ENCODE results near the gene STC2. TPM values are rescaled to one million over a fixed set of nuclear protein-coding genes. Genes with fewer than 3 reads are reported as not detected.

The STC2 gene
- total RNA-seq, 4 donors from 2014 or later, result 72.4 to 130 (median 78.1) TPM

GRCh38 chr5:173300389-173301047 is 27.7 kb downstream of the STC2 start:
- H3K4me1 ChIP-seq, result no peaks in the 10 kb centered on the region
- intact Hi-C loops (cut with DNase I), result no loop called here
- no peak for DNase-seq (ENCODE audit: extremely low spot score)
- H3K27me3 ChIP-seq, result no peaks in the 10 kb centered on the region
- TF ChIP-seq EP300 (IDR thresholded peaks at IDR 0.05), result no peak
- TF ChIP-seq POLR2AphosphoS5 (IDR thresholded peaks at IDR 0.05), result no peak
- no peak for TF ChIP-seq POLR2A (IDR thresholded peaks at IDR 0.05; ENCODE audit: low read depth)
- TF ChIP-seq CTCF (IDR thresholded peaks at IDR 0.05), result no peak
- no peak overlapping the region for H3K4me3 ChIP-seq
- WGBS, result 92% methylated on average over 6 of the region's 6 CpGs
- H3K27ac ChIP-seq (replicated peaks in 1 of 4), result no peak overlapping the region
- H3K36me3 ChIP-seq, result no peaks in the 10 kb centered on the region
- no peaks in the 10 kb centered on the region for H3K9me3 ChIP-seq

- intact Hi-C loops (cut with DNase I), result loop anchor here (10.0 kb wide), 1 partner anchor 675 kb away; no protein-coding TSS in a partner anchor
- DNase-seq (ENCODE audit: extremely low spot score), result no peak
- TF ChIP-seq POLR2AphosphoS5 (IDR thresholded peaks at IDR 0.05) (no peak), CTCF (IDR thresholded peaks at IDR 0.05) (no peak), POLR2A (IDR thresholded peaks at IDR 0.05; ENCODE audit: low read depth) (no peak), EP300 (IDR thresholded peaks at IDR 0.05) (no peak)
Measured at GRCh38 chr5:173299820-173300219, 28.4 kb downstream of the STC2 start.

GRCh38 chr5:173298213-173298926 is 29.8 kb downstream of the STC2 start:
- intact Hi-C loops (cut with DNase I), result loop anchor here (10.0 kb wide), 1 partner anchor 676 kb away; no protein-coding TSS in a partner anchor
- DNase-seq (ENCODE audit: extremely low spot score), result no peak
- H3K36me3 ChIP-seq, result no peaks in the 10 kb centered on the region
- H3K9me3 ChIP-seq, result no peaks in the 10 kb centered on the region
- H3K4me3 ChIP-seq, result no peak overlapping the region
- no peak for TF ChIP-seq EP300 (IDR thresholded peaks at IDR 0.05)
- no peak for TF ChIP-seq POLR2AphosphoS5 (IDR thresholded peaks at IDR 0.05)
- no peak for TF ChIP-seq CTCF (IDR thresholded peaks at IDR 0.05)
- no peak for TF ChIP-seq POLR2A (IDR thresholded peaks at IDR 0.05; ENCODE audit: low read depth)
- H3K27ac ChIP-seq (replicated peaks in 1 of 4), result no peak overlapping the region
- peaks cover 7 to 12% (median 9%) of the 10 kb centered on the region in 4 donors for H3K4me1 ChIP-seq
- WGBS, result 83% methylated on average over 17 of the region's 19 CpGs
- H3K27me3 ChIP-seq, result no peaks in the 10 kb centered on the region

More at GRCh38 chr5:173299820-173300219, 28.4 kb downstream of the STC2 start:
- no peaks in the 10 kb centered on the region for H3K4me1 ChIP-seq
- no peaks in the 10 kb centered on the region for H3K36me3 ChIP-seq
- H3K27me3 ChIP-seq, result no peaks in the 10 kb centered on the region
- H3K9me3 ChIP-seq, result no peaks in the 10 kb centered on the region
- no peak overlapping the region for H3K4me3 ChIP-seq
- H3K27ac ChIP-seq (replicated peaks in 1 of 4), result no peak overlapping the region
- WGBS, result 86% methylated on average over 3 of the region's 7 CpGs

- Histone ChIP-seq H3K27ac (replicated peaks in 1 of 4) (no peak overlapping the region), H3K9me3 (no peaks in the 10 kb centered on the region), H3K27me3 (peaks cover 0 to under 1% (median 0%) of the 10 kb centered on the region in 4 donors), H3K36me3 (no peaks in the 10 kb centered on the region), H3K4me1 (peaks cover 7 to 12% (median 9%) of the 10 kb centered on the region in 4 donors), H3K4me3 (no peak overlapping the region)
- 98% methylated on average over 8 of the region's 8 CpGs for WGBS
- no peak for DNase-seq (ENCODE audit: extremely low spot score)
- intact Hi-C loops (cut with DNase I), result loop anchor here (2.0 to 10.0 kb wide), 2 partner anchors 277 to 677 kb away; no protein-coding TSS in a partner anchor
- no peak for TF ChIP-seq POLR2A (IDR thresholded peaks at IDR 0.05; ENCODE audit: low read depth)
Measured at GRCh38 chr5:173297813-173298212, 30.4 kb downstream of the STC2 start.

Measured in esophagus muscularis mucosa (tissue), 4 donors.